HG02943 (cell line): Measurements from ENCODE around the gene IGSF9B.

Experiments
- ATAC-seq: cut with Tn5 transposase; IDR thresholded peaks from one replicate; pipeline ENCODE4 v1.9.1; 2021; ENCODE audit warnings: mild to moderate bottlenecking, low read depth, moderate library complexity; ENCODE audit not compliant: unreplicated experiment

Gene IGSF9B

DNA sequence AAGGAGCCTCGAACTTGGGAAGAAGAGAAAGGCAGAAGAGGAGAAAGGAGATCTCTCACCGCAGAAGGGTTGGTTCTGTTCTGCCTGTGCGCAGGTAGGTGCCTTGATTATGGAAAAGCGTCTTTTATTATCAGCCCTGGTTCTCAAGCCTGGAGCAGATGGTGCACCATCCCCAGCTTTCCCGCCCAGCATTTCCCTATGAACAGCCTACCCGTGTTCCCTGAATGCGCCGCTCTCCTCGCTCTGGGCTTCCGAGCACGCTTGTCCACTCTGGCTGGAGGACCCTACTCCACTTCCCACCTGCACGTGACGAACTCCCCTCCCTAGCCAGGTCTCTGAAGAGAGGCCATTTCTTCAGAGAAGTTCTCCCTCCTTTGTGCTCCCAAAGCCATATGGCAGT is 15.2 kb downstream of the IGSF9B start:
- no peak for ATAC-seq

DNA sequence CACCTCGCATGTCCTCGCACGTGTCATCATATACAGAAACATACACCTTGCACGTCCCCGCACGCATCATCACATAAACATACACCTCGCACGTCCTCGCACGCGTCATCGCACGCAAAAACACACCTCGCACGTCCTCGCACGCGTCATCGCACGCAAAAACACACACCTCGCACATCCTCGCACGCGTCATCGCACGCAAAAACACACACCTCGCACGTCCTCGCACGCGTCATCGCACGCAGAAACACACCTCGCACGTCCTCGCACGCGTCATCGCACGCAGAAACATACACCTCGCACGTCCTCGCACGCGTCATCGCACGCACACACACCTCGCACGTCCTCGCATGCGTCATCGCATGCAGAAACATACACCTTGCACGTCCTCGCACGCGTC is 16.7 kb downstream of the IGSF9B start:
- ATAC-seq: no peak

DNA sequence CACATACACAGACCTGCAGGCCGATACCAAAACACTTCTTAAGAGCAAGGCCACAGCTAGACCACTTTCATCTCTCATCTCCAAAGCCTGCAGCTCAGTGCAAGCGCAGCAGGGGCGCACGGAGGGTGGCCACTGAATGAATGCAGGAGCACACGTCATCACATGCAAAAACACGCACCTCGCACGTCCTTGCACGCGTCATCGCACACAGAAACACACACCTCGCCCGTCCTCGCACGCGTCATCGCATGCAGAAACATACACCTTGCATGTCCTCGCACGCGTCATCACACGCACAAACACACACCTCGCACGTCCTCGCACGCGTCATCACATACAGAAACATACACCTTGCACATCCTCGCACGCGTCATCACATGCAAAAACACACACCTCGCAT is 17.2 kb downstream of the IGSF9B start:
- no peak for ATAC-seq

- ATAC-seq: no peak
Measured at GRCh38 chr11:133938166-133938565, 18.6 kb downstream of the IGSF9B start.

DNA sequence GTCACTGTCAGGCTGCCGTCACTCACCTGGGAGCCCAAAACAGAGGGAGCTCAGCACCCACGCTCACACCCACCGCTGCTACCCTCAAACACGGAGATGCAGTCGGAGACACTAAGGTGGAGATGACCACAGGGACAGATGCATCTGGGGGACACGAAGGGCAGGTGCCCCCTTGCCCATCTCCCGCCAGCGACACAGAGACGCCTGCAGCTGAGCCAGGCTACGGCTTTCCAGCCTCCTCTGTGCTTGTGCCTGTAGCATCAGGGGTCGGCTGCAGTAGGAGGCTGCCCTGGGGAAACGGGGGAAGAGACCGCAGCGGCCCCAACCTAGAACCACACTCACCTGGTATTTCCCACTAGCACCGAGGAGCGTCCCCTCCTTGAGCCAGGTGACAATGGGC is 19.3 kb downstream of the IGSF9B start:
- no peak for ATAC-seq

- no peak for ATAC-seq
Measured at GRCh38 chr11:133937015-133937414, 19.8 kb downstream of the IGSF9B start.

DNA sequence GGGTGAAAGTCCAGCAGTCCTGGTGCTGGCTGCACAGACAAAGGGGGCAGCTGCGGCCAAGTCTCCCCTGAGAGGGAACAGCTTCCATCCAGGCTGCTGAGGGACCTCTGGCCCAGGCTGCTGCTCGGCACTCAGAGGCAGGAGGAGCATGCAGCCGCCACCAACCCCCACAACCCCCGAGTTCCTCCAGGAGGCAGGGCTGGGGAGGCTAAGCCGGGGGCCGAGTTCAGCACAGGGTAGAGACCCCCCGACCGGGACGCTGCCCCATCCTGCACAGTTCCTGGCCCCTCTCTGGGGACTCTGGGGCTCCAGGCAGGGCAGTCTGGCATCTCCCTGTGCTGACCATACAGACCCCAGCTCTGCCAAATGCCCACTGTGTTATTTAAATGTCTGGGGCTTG is 20.2 kb downstream of the IGSF9B start:
- ATAC-seq: no peak

GRCh38 chr11:133936136-133936535 is 20.6 kb downstream of the IGSF9B start:
- ATAC-seq: no peak

GRCh38 chr11:133935551-133935910 is 21.2 kb downstream of the IGSF9B start:
- ATAC-seq: no peak

DNA sequence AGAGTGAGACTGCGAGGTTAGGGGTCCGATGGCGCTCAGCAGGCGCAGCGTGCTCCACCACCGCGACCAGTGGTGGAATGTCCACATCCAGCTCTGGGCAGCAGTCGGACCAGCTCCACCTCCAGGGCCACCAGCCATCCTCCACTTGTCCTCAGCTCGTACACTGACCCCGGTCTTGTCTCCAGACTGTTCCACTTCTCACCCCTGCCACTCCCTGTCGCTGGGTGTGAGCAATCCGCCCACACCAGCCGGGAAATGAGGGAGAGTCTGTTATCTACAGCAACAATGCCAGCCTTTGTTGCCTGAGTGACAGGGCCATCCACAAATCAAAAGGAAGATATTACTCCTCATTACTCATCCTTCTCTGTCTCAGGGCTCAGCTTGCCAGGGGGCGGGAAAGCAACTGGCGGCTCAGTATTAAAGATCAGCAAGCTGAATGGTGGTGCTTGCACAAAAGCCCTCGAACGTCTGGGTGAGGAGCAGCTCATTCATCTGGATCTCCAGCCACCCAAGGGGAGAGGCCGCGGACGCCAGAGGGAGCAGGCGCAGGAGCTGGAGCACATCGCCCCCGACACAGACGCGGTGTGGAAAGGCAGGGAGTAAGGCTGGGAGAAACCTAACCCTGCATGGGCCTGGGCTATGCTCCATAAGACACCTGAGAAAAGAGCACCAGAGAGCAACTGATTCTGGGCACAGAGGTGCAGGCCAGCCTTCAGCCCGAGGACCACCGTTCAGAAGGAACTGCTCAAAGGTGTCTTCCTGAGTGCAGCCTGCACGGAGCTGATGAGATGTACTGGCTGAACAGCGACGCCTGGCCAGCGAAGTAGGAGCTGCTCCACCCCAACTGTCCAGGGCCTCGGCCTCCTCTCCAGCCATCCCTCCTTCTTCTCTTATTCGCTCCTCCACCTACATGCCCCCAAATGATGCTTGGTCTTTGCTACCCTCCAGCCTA is 21.9 kb downstream of the IGSF9B start:
- ATAC-seq: no peak

GRCh38 chr11:133934096-133934495 is 22.7 kb downstream of the IGSF9B start:
- no peak for ATAC-seq

DNA sequence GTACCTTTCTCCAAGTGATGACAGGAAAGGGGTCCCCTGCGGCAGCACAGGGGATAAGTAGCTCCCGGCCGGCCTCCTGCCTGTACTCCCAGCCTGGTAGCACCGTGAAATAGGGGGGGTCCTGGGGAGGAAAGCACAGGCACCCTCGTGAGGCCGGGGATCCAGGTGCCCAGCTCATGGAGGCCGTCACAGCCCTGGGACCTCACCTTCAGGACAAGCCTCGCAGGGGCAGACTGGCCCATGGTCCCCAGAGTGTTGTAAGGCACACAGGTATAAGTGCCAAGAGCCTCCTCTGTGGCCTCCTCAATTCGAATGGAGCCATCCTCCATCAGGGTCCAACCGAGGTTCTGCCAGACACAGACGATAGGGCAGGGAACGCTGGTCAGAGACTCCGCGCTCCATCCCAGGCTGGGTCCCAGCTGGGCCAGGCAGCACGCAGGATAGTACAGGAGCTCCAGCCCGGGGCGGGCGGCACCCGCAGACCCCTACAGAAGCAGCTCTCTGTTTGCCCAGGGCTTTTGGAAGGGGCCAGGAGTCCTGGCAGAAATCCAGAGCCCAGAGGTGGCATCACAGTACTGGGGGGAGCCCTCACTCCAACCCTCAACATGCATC is 25.2 kb downstream of the IGSF9B start:
- ATAC-seq: no peak

DNA sequence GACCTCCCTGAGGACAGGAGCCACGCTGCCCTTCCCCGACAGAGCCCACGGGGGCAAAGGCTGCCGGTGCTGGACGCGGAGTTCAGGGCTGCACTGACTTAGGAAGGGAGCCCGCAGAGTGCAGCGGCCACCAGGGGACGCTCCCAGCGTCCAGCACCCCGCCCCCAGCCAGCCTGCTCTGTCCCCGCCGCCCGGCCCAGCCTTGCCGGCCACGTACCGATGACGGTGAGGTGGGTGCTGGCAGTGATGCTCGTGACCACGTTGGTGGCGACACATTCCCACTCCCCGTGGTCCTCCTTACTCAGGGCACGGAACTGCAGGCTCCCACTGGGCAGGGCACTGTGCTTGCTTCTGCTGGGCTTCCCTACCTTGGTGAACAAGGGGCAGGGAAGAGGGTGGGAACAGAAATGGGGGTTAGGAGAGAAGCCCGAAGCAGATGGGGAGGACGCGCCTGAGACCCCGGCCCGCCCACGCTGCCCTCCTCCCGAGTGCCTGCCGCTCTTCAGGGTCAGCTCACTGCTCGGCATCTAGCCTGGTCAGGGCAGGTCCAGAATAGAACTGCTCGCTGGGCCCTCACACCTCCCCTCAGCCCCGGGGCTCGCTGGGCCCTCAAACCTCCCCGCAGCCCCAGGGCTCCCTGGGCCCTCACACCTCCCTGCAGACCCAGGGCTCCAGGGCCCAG is 25.9 kb downstream of the IGSF9B start:
- ATAC-seq: no peak

DNA sequence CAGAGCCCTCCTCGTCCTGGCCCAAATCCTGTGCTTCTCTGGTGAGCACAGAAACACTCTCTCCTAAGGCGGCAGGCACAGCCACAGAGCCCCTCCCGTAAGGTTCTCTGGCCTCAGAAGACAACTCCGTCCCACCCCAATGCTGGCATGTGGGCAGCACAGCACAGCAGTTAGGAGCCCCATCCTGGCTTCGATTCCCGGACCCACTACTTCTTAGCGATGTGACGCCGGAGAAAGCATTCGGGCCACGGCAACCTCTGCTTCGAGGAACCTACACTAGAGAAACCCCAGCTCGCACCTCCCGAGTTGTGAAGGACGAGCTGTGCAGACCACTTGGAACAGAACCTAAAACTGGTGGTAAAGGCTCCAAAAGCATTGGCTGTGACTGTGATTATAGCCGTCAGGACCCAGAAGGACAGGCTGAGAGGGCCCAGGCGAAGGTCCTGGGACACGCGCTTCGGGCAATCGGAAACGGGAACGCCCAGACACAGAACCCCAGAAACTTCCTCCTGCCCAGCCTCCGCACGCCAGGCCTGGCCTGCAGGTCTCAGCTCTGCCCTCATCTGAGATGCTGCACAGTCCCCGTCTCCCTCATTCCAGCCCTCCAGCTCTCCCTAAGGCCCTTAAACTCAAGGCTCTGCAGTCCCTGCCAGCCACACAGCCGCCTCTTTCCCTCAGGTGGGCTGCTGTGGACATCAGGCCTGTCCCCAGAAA is 26.6 kb downstream of the IGSF9B start:
- ATAC-seq: no peak

GRCh38 chr11:133929401-133930052 is 27.2 kb downstream of the IGSF9B start:
- ATAC-seq: no peak

DNA sequence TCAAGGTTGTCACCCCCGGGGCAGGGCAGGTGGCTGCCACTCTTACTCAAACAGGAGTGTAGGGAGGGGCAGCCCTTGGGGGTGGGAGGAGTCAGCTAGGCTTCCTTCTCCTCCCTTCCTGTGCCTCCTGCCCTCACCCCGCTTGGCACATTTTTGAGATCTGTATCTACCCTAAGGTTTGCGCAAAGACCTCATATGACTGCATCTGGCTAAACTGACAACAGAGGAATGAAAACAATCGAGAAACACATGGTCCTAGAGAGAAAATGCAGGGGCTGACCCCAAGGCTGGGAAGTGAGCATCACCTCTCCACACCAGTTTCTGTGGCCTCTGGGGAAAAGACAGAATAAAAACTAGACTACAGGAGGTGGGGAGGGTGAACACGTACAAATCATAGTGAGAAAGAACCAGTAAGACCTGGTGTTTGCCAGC is 28.1 kb downstream of the IGSF9B start:
- no peak for ATAC-seq

GRCh38 chr11:133927690-133928627 is 28.8 kb downstream of the IGSF9B start:
- no peak for ATAC-seq

GRCh38 chr11:133926466-133927246 is 30.1 kb downstream of the IGSF9B start:
- ATAC-seq: no peak
